ENCODE data around the gene CLTC.

Gene CLTC

GRCh38 chr17:59688496-59688895 is 68.8 kb downstream of the CLTC start:
- no peak for DNase-seq (ENCODE audit: low read depth in 2 of 2)
- TF ChIP-seq, protein P1, sequence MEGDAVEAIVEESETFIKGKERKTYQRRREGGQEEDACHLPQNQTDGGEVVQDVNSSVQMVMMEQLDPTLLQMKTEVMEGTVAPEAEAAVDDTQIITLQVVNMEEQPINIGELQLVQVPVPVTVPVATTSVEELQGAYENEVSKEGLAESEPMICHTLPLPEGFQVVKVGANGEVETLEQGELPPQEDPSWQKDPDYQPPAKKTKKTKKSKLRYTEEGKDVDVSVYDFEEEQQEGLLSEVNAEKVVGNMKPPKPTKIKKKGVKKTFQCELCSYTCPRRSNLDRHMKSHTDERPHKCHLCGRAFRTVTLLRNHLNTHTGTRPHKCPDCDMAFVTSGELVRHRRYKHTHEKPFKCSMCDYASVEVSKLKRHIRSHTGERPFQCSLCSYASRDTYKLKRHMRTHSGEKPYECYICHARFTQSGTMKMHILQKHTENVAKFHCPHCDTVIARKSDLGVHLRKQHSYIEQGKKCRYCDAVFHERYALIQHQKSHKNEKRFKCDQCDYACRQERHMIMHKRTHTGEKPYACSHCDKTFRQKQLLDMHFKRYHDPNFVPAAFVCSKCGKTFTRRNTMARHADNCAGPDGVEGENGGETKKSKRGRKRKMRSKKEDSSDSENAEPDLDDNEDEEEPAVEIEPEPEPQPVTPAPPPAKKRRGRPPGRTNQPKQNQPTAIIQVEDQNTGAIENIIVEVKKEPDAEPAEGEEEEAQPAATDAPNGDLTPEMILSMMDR (IDR thresholded peaks at IDR 0.05; ENCODE audit: low read depth, low read length): no peak
- no peak overlapping the region for H3K4me3 ChIP-seq (replicated peaks in 1 of 2; ENCODE audit: low read depth in 2 of 2, low read length in 2 of 2)

DNA sequence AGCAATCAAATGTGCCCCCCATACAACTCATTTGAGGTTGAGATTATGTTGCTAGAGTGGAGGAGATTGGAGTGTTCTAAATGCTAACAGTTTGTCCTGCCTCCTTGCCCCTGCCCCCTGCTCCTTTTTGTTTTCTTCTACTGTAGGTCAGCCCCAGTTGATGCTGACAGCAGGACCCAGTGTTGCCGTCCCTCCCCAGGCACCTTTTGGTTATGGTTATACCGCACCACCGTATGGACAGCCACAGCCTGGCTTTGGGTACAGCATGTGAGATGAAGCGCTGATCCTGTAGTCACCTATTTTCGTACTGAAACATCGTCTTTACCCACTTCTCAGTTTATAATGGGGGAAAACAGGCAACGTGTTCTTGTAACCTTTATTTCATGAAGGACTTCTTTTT is 73.9 kb downstream of the CLTC start:
- DNase-seq (ENCODE audit: low read depth in 2 of 2): no peak
- no peak overlapping the region for H3K4me3 ChIP-seq (replicated peaks in 1 of 2; ENCODE audit: low read depth in 2 of 2, low read length in 2 of 2)
- TF ChIP-seq, protein P1 (IDR thresholded peaks at IDR 0.05; ENCODE audit: low read depth, low read length): no peak

GRCh38 chr17:59694344-59694743 is 74.6 kb downstream of the CLTC start:
- TF ChIP-seq, protein P1 (IDR thresholded peaks at IDR 0.05; ENCODE audit: low read depth, low read length): no peak
- DNase-seq (ENCODE audit: low read depth in 2 of 2): no peak
- no peak overlapping the region for H3K4me3 ChIP-seq (replicated peaks in 1 of 2; ENCODE audit: low read depth in 2 of 2, low read length in 2 of 2)

DNA sequence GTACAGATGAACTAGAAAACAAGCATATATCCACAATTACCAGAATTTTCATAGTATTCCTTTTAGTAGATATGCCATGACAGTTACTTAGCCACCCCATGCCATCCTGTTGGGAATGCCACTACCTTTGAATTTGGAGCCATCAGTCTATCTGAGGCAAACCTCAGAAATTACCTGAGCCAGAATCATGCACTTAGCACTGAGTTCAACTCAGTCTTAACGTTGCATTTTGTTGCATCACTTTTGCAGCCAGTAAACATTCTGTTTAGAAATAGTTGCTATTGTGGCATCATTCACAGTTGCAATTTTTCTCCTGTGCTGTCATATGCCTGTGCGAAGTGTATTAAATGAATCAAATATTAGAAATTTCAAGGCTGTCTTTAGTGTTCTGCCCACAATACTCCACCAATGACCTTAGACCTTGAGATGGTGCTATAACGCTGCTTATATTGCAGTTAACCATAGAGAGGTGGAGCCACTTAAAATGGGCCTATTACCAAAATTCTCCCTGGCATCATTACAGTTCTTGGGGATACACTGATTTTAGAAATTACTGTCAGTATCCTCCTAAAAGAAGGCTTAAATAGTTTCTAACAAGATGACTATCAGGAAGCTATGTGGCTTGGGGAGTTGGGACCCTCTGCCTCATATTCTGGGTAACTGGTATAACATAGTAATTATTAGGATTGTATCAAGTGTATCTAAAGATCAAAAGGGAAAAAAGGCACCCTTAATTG is 76.4 kb downstream of the CLTC start:
- DNase-seq (ENCODE audit: low read depth in 2 of 2): peak in 1 of 2 donors; percentile 37
- TF ChIP-seq, protein P1 (IDR thresholded peaks at IDR 0.05; ENCODE audit: low read depth, low read length): no peak
- no peak overlapping the region for H3K4me3 ChIP-seq (replicated peaks in 1 of 2; ENCODE audit: low read depth in 2 of 2, low read length in 2 of 2)

- TF ChIP-seq, protein P1 (IDR thresholded peaks at IDR 0.05; ENCODE audit: low read depth, low read length): no peak
- H3K4me3 ChIP-seq (replicated peaks in 1 of 2; ENCODE audit: low read depth in 2 of 2, low read length in 2 of 2): no peak overlapping the region
- no peak for DNase-seq (ENCODE audit: low read depth in 2 of 2)
Observed at GRCh38 chr17:59696682-59697277, 77.1 kb downstream of the CLTC start.

DNA sequence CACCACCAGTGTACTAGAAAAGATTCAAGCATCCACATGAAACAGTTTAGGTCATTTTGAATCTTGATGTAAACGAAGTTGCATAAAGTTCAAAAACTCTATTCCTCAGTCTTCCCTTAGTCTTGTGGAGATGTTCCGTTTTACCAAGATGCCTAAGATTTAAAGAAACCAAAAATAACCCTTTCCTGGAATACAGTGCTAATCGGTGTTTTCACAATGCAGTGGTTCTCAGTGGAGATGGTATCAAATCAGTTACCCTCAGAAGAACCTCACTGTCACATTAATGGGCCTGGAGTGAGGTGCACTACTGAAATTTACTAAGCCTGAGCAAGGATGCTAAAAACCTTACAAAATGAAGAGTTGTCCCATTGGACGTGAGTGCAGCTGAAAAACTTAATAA is 78.4 kb downstream of the CLTC start:
- no peak for DNase-seq (ENCODE audit: low read depth in 2 of 2)
- no peak overlapping the region for H3K4me3 ChIP-seq (replicated peaks in 1 of 2; ENCODE audit: low read depth in 2 of 2, low read length in 2 of 2)
- TF ChIP-seq, protein P1 (IDR thresholded peaks at IDR 0.05; ENCODE audit: low read depth, low read length): no peak
